Testis (tissue), 3 donors: ENCODE data around the gene RIPOR2. TPM values are rescaled to one million over a fixed set of nuclear protein-coding genes. Genes with fewer than 3 reads are reported as not detected.
"Not testable (repeated sequence)": the region's sequence is repeated elsewhere in the genome, so short reads cannot be mapped to it uniquely, and the experiment has no call there.

ENCODE experiments used
- DNase-seq: peaks from one replicate; pipeline ENCODE4 v3.0.0-alpha.2; 2019
- H3K27ac ChIP-seq, 2 donors: fragments of 200-600 bp; sonication (generic); one replicate each; pipeline ENCODE4 v1.5.1; 2019
- H3K27me3 ChIP-seq: fragments of 200-600 bp; sonication (generic); one replicate; pipeline ENCODE4 v1.5.1; 2019
- H3K36me3 ChIP-seq: fragments of 200-600 bp; sonication (generic); one replicate; pipeline ENCODE4 v1.5.1; 2017; ENCODE audit warnings: low read depth; ENCODE audit errors: missing control alignments
- H3K4me1 ChIP-seq: fragments of 200-600 bp; sonication (generic); one replicate; pipeline ENCODE4 v1.5.1; 2019
- H3K4me3 ChIP-seq, 2 donors: fragments of 200-600 bp; sonication (generic); one replicate each; pipeline ENCODE4 v1.5.1; 2017 to 2019
- H3K9me3 ChIP-seq: fragments of 200-600 bp; sonication (generic); one replicate; pipeline ENCODE4 v1.5.1; 2017
- POLR2A ChIP-seq: fragments of 450-650 bp; IDR thresholded peaks from one replicate; pipeline ENCODE4 v1.6.1; 2017; ENCODE audit warnings: antibody characterized with exemption, mild to moderate bottlenecking, moderate library complexity
- WGBS, 2 donors: methylation state at CpG; one replicate each; pipeline ENCODE4 v1.1.5; 2018; 5-methylcytosine and 5-hydroxymethylcytosine counted together
- intact Hi-C: fragments of 100-400 bp; cut with DNase I; formaldehyde crosslinking; loops from one replicate; pipeline ENCODE4 v1.15.1; 2023; ENCODE audit warnings: low total_unique reads
- polyA plus RNA-seq: library from polyadenylated mRNA; stranded (reverse); fragments of 350-450 nt; fragmentation: Illumina TruSeq; extraction: RNeasy Lipid Tissue Mini Kit (QIAGEN cat#74804); gene quantifications from one replicate; pipeline ENCODE4 v1.2.3, GENCODE V29; 2014; ENCODE audit warnings: low read depth, low replicate concordance; ENCODE audit not compliant: insufficient read depth
- total RNA-seq, 2 donors: library from RNA; depleted of rRNA; stranded (reverse); fragments of >200 nt; gene quantifications; one replicate each; pipeline ENCODE4 v1.2.3, GENCODE V29; 2016
- TF ChIP-seq, protein P1 (sequence below), 3 experiments: fragments of 450-650 bp in 2 of 3; fragments of 200-600 bp in 1 of 3; sonication (generic) in 1 of 3; IDR thresholded peaks; one replicate each; pipeline ENCODE4 v1.5.1; 2016 to 2019; ENCODE audit warnings: antibody characterized with exemption in 3 of 3, mild to moderate bottlenecking in 2 of 3, moderate library complexity in 1 of 3

The RIPOR2 gene
- total and polyA plus RNA-seq, 3 donors from 2014 or later = 3.7 to 15.1 (median 10.0) TPM

GRCh38 chr6:24927277-24927955 is 8.3 kb downstream of the RIPOR2 start:
- H3K4me3 ChIP-seq = no peak overlapping the region
- TF ChIP-seq, protein P1, sequence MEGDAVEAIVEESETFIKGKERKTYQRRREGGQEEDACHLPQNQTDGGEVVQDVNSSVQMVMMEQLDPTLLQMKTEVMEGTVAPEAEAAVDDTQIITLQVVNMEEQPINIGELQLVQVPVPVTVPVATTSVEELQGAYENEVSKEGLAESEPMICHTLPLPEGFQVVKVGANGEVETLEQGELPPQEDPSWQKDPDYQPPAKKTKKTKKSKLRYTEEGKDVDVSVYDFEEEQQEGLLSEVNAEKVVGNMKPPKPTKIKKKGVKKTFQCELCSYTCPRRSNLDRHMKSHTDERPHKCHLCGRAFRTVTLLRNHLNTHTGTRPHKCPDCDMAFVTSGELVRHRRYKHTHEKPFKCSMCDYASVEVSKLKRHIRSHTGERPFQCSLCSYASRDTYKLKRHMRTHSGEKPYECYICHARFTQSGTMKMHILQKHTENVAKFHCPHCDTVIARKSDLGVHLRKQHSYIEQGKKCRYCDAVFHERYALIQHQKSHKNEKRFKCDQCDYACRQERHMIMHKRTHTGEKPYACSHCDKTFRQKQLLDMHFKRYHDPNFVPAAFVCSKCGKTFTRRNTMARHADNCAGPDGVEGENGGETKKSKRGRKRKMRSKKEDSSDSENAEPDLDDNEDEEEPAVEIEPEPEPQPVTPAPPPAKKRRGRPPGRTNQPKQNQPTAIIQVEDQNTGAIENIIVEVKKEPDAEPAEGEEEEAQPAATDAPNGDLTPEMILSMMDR (IDR thresholded peaks at IDR 0.05) = no peak
- no peak for TF ChIP-seq POLR2A
- peaks cover 5% of the 10 kb centered on the region for H3K4me1 ChIP-seq
- no peaks in the 10 kb centered on the region for H3K9me3 ChIP-seq
- no peaks in the 10 kb centered on the region for H3K27me3 ChIP-seq
- no peak for DNase-seq
- intact Hi-C loops = no loop called here
- no peak overlapping the region for H3K27ac ChIP-seq
- no peaks in the 10 kb centered on the region for H3K36me3 ChIP-seq
- WGBS, 2 donors = 93 to 96% methylated on average over 3 of the region's 3 CpGs

- intact Hi-C loops, H3K36me3 ChIP-seq, H3K27me3 ChIP-seq, H3K4me3 ChIP-seq, DNase-seq, H3K9me3 ChIP-seq, H3K4me1 ChIP-seq, H3K27ac ChIP-seq: not testable (repeated sequence)
- WGBS, 2 donors = 91 to 96% methylated on average over 3 of the region's 3 CpGs
These were observed 9.1 kb downstream of the RIPOR2 start for GRCh38 chr6:24926647-24927046.

DNA sequence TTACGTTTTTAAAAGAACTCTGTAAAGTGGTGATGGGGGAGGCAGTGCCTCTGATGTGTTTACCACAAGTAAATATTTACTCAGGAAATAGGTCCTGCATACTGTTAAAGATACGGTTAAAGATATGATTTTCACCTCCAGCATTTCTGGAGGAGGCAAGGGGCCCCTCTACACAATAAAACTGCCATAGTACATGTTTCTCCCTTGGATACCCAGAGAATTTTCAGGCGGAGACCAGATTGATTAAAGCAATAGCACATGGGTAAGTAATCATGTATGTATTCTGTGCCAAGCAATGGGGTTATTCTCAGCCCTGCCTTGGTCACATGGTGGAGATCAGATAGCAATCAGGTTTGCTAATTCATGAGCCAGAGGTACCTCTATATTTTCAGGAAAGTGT is 9.6 kb downstream of the RIPOR2 start:
- Histone ChIP-seq H3K4me3 (no peak overlapping the region), H3K4me1 (peaks cover 1% of the 10 kb centered on the region), H3K9me3 (no peaks in the 10 kb centered on the region), H3K27me3 (no peaks in the 10 kb centered on the region), H3K27ac (no peak overlapping the region), H3K36me3 (no peaks in the 10 kb centered on the region)
- no peak for TF ChIP-seq POLR2A
- TF ChIP-seq, protein P1 (IDR thresholded peaks at IDR 0.05) = no peak
- intact Hi-C loops = no loop called here
- no peak for DNase-seq
- WGBS, 2 donors = 68 to 83% methylated on average over 3 of the region's 3 CpGs

- intact Hi-C loops = no loop called here
- Histone ChIP-seq H3K9me3 (no peaks in the 10 kb centered on the region), H3K4me3 (no peak overlapping the region), H3K27ac (no peak overlapping the region), H3K27me3 (no peaks in the 10 kb centered on the region), H3K36me3 (no peaks in the 10 kb centered on the region), H3K4me1 (no peaks in the 10 kb centered on the region)
- no peak for DNase-seq
- TF ChIP-seq POLR2A = no peak
- TF ChIP-seq, protein P1 (IDR thresholded peaks at IDR 0.05) = no peak
These were observed 10.1 kb downstream of the RIPOR2 start for GRCh38 chr6:24925661-24926060.

DNA sequence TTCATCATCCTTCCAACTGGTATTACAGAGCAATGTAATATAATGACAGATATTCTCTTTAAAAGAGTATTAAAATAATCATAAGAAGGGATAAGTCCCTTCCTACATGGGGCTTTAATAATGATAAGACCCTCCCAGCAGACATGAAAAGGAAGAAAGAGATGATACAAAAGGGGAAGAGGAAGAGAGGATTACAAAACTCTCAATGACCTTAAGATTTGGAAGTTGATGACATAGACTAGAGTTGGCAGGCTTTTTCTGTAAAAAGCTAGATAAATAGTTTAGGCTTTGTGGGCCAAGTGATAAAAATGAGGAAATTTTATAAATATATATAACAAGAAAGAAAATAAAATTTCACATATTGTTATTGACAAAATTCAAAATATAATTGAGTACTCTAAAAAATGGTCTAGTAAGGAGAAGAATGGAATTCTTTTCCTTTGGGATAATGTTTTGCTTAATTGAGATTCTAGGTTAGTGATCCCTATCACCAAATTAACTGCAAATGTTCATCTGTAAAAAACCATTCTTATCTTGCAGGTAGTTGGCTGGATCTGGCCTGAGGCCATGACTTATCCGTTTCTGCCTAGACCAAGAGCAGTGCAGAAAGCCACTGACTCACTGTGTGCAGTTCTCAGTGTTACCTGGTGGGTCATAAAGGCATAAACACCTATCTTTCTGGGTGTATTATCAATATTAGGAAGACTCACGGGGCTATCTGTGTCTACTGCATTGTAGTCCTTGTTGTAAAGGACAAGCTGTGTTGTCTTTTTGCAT is 11.0 kb downstream of the RIPOR2 start:
- 88 to 91% methylated on average over 2 of the region's 2 CpGs for WGBS, 2 donors
- Histone ChIP-seq H3K27ac (no peak overlapping the region), H3K27me3 (no peaks in the 10 kb centered on the region), H3K9me3 (no peaks in the 10 kb centered on the region), H3K36me3 (no peaks in the 10 kb centered on the region), H3K4me3 (no peak overlapping the region), H3K4me1 (no peaks in the 10 kb centered on the region)
- DNase-seq = no peak
- intact Hi-C loops = no loop called here
- TF ChIP-seq POLR2A = no peak
- TF ChIP-seq, protein P1 (IDR thresholded peaks at IDR 0.05) = no peak
